ENCODE results near the gene ADRB1.
A peak's percentile ranks its signal among the peaks of the same experiment; 100 is the strongest.

The ADRB1 gene

DNA sequence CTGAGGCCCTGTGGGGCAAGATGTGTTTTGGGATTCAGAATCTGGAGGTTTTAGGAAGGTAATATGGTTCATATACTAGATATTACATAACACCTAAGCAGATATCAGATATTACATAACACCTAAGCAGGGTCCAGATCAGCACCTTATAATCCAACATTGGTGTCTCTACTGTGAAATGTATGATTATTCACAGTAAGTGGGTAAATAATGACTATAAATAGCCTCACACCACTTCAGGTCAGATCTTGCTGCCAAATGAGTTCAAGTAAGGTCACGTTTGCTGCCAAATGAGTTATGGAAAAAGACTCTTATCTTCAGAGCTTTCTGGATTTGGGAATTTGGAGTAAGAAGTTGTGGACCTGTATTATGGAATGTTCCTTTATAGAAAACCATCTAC, 14.6 kb downstream of the ADRB1 start:
- DNase-seq = no peak

DNA sequence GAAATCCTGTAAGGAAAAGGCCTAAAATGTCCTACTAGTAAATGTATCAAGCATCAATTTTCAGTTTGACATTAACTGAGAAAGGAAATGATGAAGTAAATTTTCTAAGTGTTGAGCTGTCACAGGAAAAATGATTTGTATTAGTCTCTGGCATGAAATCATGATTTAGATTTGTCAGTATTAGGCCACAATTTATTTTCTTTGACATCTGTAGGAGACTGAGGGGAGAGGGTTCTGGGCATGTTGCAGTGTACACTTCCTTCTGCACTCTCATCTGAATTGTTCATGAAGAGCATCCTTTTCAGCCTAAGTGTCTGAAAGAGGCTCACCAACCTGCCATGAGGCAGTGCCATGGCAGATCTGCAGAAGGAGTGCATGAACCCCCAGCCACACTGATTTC, 15.9 kb downstream of the ADRB1 start:
- DNase-seq = no peak

DNA sequence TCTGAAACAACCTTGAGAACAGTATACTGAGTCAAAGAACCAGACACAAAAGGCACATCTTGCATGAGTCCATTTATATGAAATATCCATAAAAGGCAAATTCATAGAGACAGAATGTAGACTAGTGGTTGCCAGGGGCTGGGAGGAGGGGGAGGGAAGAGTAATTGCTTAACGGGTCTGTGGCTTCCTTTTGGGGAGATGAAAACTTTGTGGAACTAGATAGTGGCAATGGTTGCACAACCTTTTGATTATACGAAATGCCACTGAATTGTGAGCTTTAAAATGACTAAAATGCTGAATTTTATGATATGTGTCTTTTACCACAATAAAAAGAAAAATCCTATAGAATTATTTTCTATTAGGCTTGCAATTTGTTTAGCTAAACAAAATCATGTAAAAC, 16.8 kb downstream of the ADRB1 start:
- peak; percentile 4 for DNase-seq

- no peak for DNase-seq
These were observed 17.5 kb downstream of the ADRB1 start for GRCh38 chr10:114061148-114061547.

DNA sequence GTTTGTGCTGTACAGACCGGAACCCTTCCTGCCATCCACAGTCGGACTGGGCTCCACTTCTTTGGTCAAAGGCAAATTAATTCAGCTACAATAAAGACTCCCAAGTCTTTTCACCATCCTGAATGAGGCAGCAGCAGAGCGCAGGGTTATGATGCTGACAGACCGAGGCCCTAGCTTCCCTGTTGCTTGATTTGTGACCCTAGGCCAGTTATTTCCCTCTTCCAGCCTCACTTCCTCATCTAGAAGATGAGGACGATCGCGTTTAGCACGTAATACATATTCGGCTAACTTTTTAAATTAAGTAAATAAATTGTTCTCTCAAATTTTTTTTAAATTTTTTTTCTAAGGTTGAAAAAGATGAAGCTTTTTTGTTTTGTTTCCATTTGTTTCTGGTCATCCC, 18.1 kb downstream of the ADRB1 start:
- no peak for DNase-seq

DNA sequence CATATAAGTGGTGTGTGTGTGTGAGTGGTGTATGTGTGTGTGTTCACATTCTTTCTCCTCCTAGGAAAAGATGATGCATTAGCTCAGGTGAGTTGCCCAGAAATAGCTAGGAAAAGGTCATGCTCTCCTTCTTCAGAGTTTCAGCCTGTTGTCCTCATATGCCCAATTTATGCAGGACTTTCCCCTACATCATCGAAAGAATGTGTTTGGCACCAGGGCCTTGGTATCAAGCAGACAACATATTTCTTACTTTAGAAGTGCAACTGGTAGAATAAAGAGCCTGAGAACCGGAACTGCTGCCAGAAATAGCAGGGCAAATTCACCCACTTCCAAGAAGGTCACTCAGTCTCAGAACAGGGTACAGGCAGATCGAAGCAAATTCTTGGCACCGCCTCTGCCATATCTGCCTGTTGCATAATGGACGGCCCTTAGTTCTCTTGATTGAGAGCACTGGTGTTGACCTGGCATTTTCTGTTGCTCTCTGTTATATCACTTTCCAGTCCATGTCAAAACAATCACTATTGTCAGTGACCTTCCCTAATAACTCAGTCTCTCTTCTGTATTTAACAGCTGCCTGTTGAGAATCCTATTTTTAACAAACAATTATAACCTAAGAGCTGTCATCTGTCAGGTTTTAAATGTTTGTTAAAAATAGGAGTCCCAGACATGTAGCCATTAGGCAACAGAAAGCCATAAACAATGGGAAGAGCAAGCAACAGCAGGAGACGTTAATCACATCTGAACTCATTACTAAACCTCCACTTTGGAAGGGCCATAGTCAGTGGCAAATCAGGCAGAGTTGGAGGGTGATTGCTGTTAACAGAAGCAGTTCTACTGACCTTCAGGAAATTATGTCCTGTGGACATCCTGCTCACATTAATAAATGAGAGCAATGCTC, 20.7 kb downstream of the ADRB1 start:
- DNase-seq = no peak

DNA sequence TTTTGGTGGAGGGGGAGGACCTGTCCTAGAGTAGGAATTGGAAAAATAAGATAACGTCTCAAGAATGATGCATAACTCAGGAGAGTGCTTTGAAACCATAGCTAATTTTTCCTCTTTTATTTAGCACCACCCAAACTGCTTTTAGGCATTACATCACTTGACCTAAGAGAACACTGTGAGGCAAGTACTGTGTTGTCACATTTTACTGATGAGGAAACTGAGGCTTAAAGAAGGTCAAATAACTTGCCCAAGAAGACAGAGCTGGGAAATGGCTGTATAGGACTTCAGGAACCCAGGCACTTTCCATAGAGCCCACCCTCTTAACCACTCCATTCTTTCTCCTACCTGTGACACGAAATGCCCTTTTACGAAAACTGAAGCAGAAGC, 21.4 kb downstream of the ADRB1 start:
- DNase-seq = no peak

DNA sequence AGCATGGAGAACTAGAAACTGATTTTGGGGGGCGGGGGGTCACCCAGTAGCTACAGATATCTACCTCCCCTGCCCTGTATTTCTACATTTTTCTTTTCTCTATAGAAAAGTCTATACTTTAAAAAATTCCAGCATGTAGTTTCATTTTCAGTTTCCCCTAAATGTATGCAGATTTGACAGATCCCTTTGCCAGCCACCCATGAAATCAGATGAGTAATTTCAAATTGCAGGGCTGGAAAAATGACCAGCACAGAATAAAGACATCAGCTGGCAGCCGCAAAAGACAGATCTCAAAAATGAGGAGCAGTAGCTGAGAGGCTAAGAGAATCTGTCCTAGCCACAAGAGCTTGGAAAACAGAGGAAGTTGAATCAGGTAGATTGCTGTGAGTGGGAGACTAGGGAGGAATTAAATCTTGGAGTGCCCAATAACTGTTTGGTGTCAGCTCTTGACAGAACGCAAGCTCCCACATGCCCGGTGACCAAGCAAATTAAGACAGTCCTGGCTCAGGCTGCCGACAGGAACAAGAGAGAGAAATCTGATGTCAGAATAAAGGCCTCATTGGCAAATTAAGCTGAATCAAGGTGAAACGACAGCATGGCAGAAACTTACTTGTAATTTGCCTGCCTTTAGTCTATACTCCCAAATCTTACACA, 24.5 kb downstream of the ADRB1 start:
- no peak for DNase-seq

DNA sequence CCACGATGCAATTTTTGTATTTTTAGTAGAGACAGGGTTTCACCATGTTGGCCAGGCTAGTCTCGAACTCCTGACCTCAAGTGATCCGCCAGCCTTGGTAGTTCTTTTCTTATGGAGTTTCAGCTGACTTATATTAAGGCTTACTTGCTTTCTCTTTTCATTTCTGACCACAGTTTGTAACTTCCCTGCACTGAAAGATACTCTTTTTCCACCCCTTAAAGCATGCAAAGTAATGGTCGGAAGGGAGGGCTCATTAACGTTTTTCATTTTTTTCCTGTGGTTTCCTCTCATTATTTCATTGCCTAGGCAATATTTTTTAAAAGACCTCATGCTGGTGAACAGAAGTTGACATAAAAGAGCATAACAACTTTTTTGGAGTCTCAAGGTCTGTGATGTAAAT, 27.0 kb downstream of the ADRB1 start:
- DNase-seq = no peak

DNA sequence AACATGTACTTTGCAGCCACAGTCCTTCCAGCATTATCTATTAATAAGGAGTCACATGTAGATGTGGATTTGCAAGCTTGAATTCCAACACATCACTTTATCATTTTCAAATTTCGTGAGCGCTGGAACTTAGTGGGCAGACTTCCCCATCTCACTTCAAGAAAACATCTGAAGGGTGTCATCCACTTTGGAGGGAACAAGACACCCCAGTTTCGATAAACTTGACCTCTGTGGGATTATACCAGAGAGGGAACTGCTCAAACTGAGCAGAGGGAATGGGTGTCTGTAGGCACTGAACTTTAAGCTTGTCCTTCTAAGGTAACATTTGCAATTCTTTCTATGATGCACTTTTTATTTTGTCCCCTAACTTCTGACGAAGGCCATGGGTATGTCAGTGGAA, 27.5 kb downstream of the ADRB1 start:
- no peak for DNase-seq

DNA sequence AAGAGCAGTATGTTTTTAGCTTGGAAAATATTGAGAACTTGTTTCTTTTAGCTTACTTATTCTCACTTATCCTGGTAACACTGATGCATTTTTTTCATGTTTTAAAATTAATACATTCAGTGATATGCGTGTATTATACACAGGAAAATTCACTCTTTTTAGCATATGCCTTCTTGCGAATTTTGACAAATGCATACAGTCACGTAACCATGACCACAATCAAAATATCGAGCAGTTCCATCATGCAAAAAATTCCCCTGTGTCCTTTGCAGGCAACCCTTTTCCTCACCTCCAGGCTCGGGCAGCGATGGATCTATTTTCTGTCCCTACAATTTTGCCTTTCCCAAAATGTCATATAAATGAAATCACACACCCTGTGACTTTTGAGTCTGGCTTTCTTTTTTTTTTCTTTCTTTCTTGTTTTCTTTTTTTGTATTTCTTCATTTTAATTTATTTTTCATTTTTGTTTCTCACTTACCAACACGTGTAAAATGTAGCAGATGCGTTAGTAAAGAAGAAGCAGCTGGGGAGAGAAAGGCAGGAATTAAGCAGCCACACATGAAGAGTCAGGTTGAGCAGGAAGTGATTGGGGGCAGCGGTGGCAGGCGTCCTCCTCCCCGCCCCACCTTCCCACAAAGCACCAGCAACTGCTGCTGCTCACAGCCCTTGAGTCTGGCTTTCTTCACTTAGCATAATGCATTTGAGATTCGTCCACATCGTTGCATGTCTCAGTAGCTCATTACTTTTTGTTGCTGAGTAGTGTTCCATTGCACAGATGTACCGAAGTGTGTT, 29.9 kb downstream of the ADRB1 start:
- no peak for DNase-seq

- DNase-seq = no peak
These were observed 31.4 kb downstream of the ADRB1 start for GRCh38 chr10:114075093-114075492.

- no peak for DNase-seq
These were observed 33.7 kb downstream of the ADRB1 start for GRCh38 chr10:114077347-114077746.

DNA sequence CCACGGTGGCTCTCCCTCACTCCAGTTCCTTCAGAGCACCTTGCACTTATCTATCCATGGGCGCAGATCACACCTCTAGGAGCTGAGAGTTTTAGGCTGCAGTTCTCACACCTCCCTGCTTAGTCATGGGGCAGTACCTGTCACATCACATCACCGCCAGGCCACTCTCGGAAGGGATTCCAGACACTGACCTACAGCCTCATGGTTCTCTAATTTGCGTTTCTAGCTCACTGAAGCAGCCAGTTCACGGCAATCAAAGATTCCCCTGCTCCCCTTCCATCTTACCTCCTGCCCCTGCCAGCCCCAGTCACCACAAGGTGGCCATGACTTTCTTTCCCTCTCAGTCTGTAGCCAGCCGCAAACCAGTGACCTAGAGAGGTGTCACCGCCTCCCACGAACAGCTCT, 34.2 kb downstream of the ADRB1 start:
- DNase-seq = no peak

DNA sequence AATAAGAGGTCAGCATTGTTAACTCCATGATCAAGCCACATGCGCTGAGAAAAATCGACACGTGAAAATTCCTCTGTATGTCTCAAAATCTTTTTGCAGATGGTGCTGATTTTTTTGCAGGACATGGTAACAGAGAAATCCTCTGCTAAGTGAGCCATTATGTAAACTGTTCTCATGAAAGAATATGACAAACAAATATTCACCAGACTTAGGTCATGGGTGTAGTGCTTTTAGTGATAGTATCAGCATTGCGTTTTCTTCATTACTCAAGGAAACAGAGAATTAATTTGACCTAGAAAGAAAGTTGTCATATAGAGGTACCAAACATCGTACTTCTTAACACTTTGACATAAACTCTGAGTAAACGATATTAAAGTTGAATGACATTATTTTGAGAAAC, 34.7 kb downstream of the ADRB1 start:
- no peak for DNase-seq

DNA sequence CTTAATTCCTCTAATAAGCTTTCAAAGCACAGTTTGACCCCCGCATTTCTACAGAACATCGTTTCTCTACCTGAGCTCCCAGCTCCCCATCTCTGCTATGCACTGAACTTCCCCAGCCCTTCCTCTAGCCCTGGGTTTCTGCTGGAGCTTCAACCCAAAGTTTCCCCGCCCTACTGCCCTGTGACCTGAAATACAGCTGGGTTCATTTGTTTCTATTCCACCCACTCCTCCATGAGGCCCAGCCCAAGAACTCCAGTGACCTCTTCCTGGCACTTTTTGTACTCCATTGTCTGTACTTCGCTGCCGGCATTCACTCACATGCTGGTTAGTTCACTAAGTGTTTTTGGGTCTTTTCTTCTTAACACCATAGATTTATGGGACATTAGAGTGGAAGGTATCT, 35.8 kb downstream of the ADRB1 start:
- no peak for DNase-seq

DNA sequence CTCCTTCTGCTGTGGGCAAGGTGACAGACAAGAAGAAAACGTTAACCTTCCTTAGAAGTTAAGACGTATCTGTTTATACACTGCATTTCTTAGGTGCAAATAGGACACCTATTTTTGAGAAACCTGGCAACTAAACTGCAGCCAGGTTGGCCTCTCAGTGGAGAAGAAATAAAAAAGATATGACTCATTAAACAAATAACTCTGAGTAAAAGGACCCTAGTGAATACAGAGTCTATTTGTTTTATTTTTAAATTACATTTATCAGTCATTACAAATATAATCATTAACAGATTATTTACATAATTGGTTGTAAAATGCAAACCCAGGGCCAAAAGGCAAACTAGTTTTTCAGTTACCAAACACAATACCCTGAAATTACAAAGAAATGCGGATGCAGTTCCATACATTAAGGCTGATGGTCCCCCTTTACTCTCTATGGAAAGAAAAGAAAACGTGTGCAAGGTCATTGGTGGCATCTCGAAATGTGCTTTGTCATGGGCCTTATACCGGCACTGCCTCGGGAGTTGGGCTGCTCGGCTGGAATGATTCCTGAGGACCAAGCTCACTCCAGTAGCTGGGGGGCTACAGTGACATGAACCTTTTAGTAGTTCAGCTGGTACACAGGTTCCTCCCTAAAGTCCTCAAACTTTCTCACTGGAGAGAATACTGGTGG, 38.4 kb downstream of the ADRB1 start:
- DNase-seq = no peak

GRCh38 chr10:114083040-114083439, 39.4 kb downstream of the ADRB1 start:
- no peak for DNase-seq

DNA sequence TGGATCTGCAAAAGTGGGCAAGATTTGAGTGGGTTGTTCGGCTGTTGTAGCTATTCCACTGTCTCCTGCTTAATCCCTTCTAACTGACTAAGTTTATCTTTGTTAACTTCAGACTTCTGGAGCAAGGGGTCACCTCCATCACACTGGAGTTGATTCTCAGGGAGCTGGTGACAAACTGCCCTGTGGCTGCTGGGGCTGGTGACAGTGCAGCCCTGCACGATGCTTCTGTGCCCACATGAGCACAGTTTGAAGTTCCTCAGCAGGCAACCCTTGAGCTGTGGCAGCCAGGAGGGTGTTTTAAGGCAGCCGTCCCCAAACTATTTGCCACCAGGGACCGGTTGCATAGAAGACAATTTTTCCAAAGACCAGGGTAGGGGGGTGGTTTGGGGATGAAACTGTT, 40.5 kb downstream of the ADRB1 start:
- no peak for DNase-seq

- DNase-seq = no peak
These were observed 43.6 kb downstream of the ADRB1 start for GRCh38 chr10:114087255-114087654.

GRCh38 chr10:114087655-114088054, 44.0 kb downstream of the ADRB1 start:
- DNase-seq = no peak

DNA sequence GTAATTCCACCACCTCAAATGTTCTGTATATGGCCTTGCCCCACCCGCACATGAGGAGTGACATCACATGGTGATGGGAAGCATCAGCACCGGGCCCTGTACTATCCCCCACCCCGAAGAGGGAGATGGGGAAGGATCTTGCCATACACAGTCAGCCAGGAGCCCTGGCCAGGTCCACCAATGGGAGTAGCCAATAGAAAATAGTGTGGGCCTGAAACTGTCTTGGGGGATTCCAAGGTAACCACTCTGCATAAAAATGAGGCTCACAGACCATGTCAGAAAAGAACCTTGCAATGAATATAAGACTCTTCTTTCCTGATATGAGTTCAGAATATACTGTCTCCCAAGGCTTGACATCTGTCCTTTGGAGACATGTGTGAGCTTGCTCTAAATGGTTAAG, 51.1 kb downstream of the ADRB1 start:
- no peak for DNase-seq
